GM12878 (cell line): ENCODE measurements around the gene CXorf65. TPM values are rescaled to one million over a fixed set of nuclear protein-coding genes. Genes with fewer than 3 reads are reported as not detected.
A peak's percentile ranks its signal among the peaks of the same experiment; 100 is the strongest.

Experiments used
- CBFB ChIP-seq: IDR thresholded peaks from 2 replicates; pipeline ENCODE4 v1.6.1; 2016; ENCODE audit warnings: antibody characterized with exemption, low read depth
- POLR2AphosphoS5 ChIP-seq: IDR thresholded peaks from 2 replicates; pipeline ENCODE4 v1.6.1; 2011; ENCODE audit warnings: mild to moderate bottlenecking, low read length, inconsistent platforms
- RAD51 ChIP-seq: fragments of 450-650 bp; IDR thresholded peaks from 2 replicates; pipeline ENCODE4 v1.6.1; 2016; ENCODE audit warnings: moderate library complexity, mild to moderate bottlenecking, inconsistent platforms
- RELA ChIP-seq: fragments of 450-650 bp; IDR thresholded peaks from 2 replicates; pipeline ENCODE4 v1.8.0; 2014; ENCODE audit warnings: borderline replicate concordance; ENCODE audit not compliant: partially characterized antibody
- TBL1XR1 ChIP-seq: IDR thresholded peaks from 2 replicates; pipeline ENCODE4 v1.6.1; 2012; ENCODE audit warnings: low read depth, low read length, improper control_type of control experiment
- polyA plus RNA-seq, 11 experiments: library from polyadenylated mRNA; depleted of rRNA in 4 of 11; unstranded in 6 of 11; stranded (reverse) in 5 of 11; fragments of >200 nt; fragmentation: Nextera tagmentation in 4 of 11; fragmentation: Illumina TruSeq in 1 of 11; extraction: Ambion mirVana in 4 of 11; extraction: Trizol in 1 of 11; gene quantifications; 1 replicate in 1 of 11; 2 replicates in 10 of 11; pipeline versions ENCODE4 v1.2.1 to v1.2.3, GENCODE V29; 2011 to 2016; ENCODE audit warnings: inconsistent platforms in 2 of 11, missing spikeins in 2 of 11, low read depth in 1 of 11
- total RNA-seq, 4 experiments: library from RNA; depleted of rRNA in 3 of 4; stranded (reverse); fragments of >200 nt in 3 of 4; fragmentation: Illumina TruSeq in 1 of 4; extraction: Trizol in 1 of 4; gene quantifications; 2 replicates each; pipeline versions ENCODE4 v1.2.1 to v1.2.3, GENCODE V29; 2013 to 2021
- TF ChIP-seq, protein P1 (sequence below): fragments of 450-650 bp; formaldehyde crosslinking; IDR thresholded peaks from 2 replicates; pipeline ENCODE4 v1.4.0; 2022; ENCODE audit warnings: mild to moderate bottlenecking, moderate library complexity
- TF ChIP-seq, protein P2 (sequence below): IDR thresholded peaks from 2 replicates; pipeline ENCODE4 v1.6.1; 2011; ENCODE audit warnings: mild to moderate bottlenecking, low read depth, low read length, moderate library complexity; ENCODE audit not compliant: insufficient replicate concordance
- TF ChIP-seq, protein P3 (sequence below): fragments of 150-350 bp; IDR thresholded peaks from 2 replicates; pipeline ENCODE4 v1.6.1; 2016; ENCODE audit warnings: low read depth, low read length
- TF ChIP-seq, protein P4 (sequence below): IDR thresholded peaks from 2 replicates; pipeline ENCODE4 v1.6.1; 2012; ENCODE audit warnings: low read depth, low read length, improper control_type of control experiment
- TF ChIP-seq, protein P5 (sequence below): fragments of 450-650 bp; formaldehyde crosslinking; IDR thresholded peaks from 2 replicates; pipeline ENCODE4 v1.5.0; 2022; ENCODE audit warnings: mild to moderate bottlenecking, missing genetic modification characterization
- TF ChIP-seq, protein P6 (sequence below): fragments of 450-650 bp; IDR thresholded peaks from 2 replicates; pipeline ENCODE4 v1.6.1; 2014; ENCODE audit warnings: mild to moderate bottlenecking

The CXorf65 gene
- total and polyA plus RNA-seq, 10 of the 15 experiments (the other 5 are each of a cell fraction or from before 2014, with no cell fraction given), result 0.82 to 4.8 (median 2.3) TPM

DNA sequence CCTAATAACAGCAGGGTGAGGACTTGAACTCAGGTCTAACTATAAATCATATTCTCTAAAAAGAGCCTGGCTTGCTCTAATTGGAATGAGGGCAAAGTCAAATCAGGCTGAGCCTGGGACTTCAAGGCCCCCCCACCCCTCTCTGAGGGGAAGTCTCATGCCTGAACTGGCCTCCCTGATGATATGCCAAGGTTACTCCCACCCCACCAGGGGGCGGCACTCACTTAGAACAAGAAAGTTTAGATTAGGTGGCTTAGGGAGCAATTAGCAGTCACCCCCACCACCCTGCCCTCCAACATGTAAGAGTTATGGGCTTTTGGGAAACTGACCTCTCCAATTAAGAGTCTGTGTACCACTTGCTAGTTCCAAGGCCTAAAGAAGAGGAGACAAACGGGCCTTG, 8.2 kb downstream of the CXorf65 start (continued):
- TF ChIP-seq, protein P1, sequence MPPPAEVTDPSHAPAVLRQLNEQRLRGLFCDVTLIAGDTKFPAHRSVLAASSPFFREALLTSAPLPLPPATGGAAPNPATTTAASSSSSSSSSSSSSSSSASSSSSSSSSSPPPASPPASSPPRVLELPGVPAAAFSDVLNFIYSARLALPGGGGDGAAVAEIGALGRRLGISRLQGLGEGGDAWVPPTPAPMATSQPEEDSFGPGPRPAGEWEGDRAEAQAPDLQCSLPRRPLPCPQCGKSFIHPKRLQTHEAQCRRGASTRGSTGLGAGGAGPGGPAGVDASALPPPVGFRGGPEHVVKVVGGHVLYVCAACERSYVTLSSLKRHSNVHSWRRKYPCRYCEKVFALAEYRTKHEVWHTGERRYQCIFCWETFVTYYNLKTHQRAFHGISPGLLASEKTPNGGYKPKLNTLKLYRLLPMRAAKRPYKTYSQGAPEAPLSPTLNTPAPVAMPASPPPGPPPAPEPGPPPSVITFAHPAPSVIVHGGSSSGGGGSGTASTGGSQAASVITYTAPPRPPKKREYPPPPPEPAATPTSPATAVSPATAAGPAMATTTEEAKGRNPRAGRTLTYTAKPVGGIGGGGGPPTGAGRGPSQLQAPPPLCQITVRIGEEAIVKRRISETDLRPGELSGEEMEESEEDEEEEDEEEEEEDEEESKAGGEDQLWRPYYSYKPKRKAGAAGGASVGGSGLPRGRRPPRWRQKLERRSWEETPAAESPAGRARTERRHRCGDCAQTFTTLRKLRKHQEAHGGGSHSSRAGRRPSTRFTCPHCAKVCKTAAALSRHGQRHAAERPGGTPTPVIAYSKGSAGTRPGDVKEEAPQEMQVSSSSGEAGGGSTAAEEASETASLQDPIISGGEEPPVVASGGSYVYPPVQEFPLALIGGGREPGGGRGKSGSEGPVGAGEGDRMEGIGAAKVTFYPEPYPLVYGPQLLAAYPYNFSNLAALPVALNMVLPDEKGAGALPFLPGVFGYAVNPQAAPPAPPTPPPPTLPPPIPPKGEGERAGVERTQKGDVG (CRISPR knock-in tag), result no peak
- no peak for TF ChIP-seq RAD51
- TF ChIP-seq CBFB, result no peak
- TF ChIP-seq, protein P2, sequence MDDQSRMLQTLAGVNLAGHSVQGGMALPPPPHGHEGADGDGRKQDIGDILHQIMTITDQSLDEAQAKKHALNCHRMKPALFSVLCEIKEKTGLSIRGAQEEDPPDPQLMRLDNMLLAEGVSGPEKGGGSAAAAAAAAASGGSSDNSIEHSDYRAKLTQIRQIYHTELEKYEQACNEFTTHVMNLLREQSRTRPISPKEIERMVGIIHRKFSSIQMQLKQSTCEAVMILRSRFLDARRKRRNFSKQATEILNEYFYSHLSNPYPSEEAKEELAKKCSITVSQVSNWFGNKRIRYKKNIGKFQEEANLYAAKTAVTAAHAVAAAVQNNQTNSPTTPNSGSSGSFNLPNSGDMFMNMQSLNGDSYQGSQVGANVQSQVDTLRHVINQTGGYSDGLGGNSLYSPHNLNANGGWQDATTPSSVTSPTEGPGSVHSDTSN, result no peak
- TF ChIP-seq, protein P3, sequence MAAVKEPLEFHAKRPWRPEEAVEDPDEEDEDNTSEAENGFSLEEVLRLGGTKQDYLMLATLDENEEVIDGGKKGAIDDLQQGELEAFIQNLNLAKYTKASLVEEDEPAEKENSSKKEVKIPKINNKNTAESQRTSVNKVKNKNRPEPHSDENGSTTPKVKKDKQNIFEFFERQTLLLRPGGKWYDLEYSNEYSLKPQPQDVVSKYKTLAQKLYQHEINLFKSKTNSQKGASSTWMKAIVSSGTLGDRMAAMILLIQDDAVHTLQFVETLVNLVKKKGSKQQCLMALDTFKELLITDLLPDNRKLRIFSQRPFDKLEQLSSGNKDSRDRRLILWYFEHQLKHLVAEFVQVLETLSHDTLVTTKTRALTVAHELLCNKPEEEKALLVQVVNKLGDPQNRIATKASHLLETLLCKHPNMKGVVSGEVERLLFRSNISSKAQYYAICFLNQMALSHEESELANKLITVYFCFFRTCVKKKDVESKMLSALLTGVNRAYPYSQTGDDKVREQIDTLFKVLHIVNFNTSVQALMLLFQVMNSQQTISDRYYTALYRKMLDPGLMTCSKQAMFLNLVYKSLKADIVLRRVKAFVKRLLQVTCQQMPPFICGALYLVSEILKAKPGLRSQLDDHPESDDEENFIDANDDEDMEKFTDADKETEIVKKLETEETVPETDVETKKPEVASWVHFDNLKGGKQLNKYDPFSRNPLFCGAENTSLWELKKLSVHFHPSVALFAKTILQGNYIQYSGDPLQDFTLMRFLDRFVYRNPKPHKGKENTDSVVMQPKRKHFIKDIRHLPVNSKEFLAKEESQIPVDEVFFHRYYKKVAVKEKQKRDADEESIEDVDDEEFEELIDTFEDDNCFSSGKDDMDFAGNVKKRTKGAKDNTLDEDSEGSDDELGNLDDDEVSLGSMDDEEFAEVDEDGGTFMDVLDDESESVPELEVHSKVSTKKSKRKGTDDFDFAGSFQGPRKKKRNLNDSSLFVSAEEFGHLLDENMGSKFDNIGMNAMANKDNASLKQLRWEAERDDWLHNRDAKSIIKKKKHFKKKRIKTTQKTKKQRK, result no peak
- TF ChIP-seq, protein P4, sequence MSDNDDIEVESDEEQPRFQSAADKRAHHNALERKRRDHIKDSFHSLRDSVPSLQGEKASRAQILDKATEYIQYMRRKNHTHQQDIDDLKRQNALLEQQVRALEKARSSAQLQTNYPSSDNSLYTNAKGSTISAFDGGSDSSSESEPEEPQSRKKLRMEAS, result no peak
- TF ChIP-seq, protein P5, sequence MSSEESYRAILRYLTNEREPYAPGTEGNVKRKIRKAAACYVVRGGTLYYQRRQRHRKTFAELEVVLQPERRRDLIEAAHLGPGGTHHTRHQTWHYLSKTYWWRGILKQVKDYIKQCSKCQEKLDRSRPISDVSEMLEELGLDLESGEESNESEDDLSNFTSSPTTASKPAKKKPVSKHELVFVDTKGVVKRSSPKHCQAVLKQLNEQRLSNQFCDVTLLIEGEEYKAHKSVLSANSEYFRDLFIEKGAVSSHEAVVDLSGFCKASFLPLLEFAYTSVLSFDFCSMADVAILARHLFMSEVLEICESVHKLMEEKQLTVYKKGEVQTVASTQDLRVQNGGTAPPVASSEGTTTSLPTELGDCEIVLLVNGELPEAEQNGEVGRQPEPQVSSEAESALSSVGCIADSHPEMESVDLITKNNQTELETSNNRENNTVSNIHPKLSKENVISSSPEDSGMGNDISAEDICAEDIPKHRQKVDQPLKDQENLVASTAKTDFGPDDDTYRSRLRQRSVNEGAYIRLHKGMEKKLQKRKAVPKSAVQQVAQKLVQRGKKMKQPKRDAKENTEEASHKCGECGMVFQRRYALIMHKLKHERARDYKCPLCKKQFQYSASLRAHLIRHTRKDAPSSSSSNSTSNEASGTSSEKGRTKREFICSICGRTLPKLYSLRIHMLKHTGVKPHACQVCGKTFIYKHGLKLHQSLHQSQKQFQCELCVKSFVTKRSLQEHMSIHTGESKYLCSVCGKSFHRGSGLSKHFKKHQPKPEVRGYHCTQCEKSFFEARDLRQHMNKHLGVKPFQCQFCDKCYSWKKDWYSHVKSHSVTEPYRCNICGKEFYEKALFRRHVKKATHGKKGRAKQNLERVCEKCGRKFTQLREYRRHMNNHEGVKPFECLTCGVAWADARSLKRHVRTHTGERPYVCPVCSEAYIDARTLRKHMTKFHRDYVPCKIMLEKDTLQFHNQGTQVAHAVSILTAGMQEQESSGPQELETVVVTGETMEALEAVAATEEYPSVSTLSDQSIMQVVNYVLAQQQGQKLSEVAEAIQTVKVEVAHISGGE (CRISPR knock-in tag), result no peak
- no peak for TF ChIP-seq POLR2AphosphoS5
- TF ChIP-seq, protein P6, sequence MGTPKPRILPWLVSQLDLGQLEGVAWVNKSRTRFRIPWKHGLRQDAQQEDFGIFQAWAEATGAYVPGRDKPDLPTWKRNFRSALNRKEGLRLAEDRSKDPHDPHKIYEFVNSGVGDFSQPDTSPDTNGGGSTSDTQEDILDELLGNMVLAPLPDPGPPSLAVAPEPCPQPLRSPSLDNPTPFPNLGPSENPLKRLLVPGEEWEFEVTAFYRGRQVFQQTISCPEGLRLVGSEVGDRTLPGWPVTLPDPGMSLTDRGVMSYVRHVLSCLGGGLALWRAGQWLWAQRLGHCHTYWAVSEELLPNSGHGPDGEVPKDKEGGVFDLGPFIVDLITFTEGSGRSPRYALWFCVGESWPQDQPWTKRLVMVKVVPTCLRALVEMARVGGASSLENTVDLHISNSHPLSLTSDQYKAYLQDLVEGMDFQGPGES, result no peak
- no peak for TF ChIP-seq TBL1XR1
- TF ChIP-seq RELA, result peak; percentile 40
